Upper lobe of left lung (tissue), 6 donors: ENCODE measurements around the gene FNDC3B. TPM values are rescaled to one million over a fixed set of nuclear protein-coding genes. Genes with fewer than 3 reads are reported as not detected.

ENCODE experiments used
- ATAC-seq, 2 donors: fragments of 200-7000 bp; cut with Tn5 transposase; one replicate each; pipeline ENCODE4 v1.9.1; 2022; ENCODE audit warnings: mild to moderate bottlenecking in 2 of 2, moderate library complexity in 2 of 2; ENCODE audit not compliant: low FRiP score in 2 of 2
- DNase-seq, 2 donors: peaks; one replicate each; pipeline ENCODE4 v3.0.0-alpha.2; 2019 to 2020
- H3K27ac ChIP-seq, 4 donors: fragments of 200-600 bp; sonication (generic); one replicate each; pipeline ENCODE4 v1.5.1; 2016 to 2019
- H3K27me3 ChIP-seq, 4 donors: fragments of 200-600 bp; sonication (generic); one replicate each; pipeline ENCODE4 v1.5.1; 2017 to 2019
- H3K36me3 ChIP-seq, 4 donors: fragments of 200-600 bp; sonication (generic); one replicate each; pipeline ENCODE4 v1.5.1; 2016 to 2019
- H3K4me1 ChIP-seq, 4 donors: fragments of 200-600 bp; sonication (generic); one replicate each; pipeline ENCODE4 v1.5.1; 2018 to 2019
- H3K4me3 ChIP-seq, 4 donors: fragments of 200-600 bp; sonication (generic); one replicate each; pipeline ENCODE4 v1.5.1; 2017 to 2019; ENCODE audit warnings: mild to moderate bottlenecking in 2 of 4, moderate library complexity in 1 of 4
- H3K9me3 ChIP-seq, 4 donors: fragments of 200-600 bp; sonication (generic); one replicate each; pipeline ENCODE4 v1.5.1; 2018 to 2019
- CTCF ChIP-seq, 6 experiments: fragments of 450-650 bp in 4 of 6; fragments of 200-600 bp in 2 of 6; sonication (generic) in 2 of 6; IDR thresholded peaks; one replicate each; pipeline ENCODE4 v1.5.1; 2016 to 2019; ENCODE audit warnings: antibody characterized with exemption in 6 of 6
- EP300 ChIP-seq, 4 donors: sonication (generic); formaldehyde crosslinking; IDR thresholded peaks; one replicate each; pipeline ENCODE4 v1.5.1; 2017; ENCODE audit warnings: antibody characterized with exemption in 4 of 4, control low read depth in 2 of 4
- POLR2A ChIP-seq, 4 donors: fragments of 450-650 bp; IDR thresholded peaks; one replicate each; pipeline ENCODE4 v1.5.1; 2016 to 2017; ENCODE audit warnings: antibody characterized with exemption in 4 of 4, mild to moderate bottlenecking in 2 of 4
- POLR2AphosphoS5 ChIP-seq, 2 donors: sonication (generic); formaldehyde crosslinking; IDR thresholded peaks; one replicate each; pipeline ENCODE4 v1.5.1; 2017; ENCODE audit warnings: antibody characterized with exemption in 2 of 2
- WGBS, 2 donors: methylation state at CpG; one replicate each; pipeline ENCODE4 v1.1.5; 2017 to 2018; 5-methylcytosine and 5-hydroxymethylcytosine counted together
- total RNA-seq, 6 donors: library from RNA; depleted of rRNA in 4 of 6; stranded (reverse); fragments of >200 nt in 4 of 6; gene quantifications; one replicate each; pipeline versions ENCODE4 v1.1.0 to v1.2.1, GENCODE V29; 2016 to 2021
- donor health status: DM: no; HTN: no; CAD: no; lungs with moderate emphysema.
- donor health status: DM: no; HTN: yes; CAD: no; lungs with severe emphysema.

FNDC3B gene
- total RNA-seq, 6 donors from 2014 or later, result 73.3 to 167 (median 119) TPM

DNA sequence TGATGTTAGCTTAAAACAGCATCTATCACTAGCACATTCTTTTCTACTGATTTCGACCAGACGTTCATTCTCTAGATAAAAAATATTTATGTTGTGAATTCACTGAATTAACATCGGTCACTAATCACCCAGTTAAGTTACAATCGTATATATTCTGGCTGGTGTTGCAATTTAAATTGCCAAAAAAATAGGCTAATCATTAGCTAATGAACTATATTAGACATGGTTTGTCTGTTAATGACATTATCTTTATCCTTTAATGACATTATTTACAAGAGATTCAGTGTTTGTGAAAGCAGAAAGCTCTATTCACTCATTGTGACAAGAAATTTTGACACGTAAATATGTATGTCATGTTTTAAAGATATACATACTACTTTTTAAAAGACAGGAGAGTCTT is 402.2 kb downstream of the FNDC3B start:
- ATAC-seq (no peak), DNase-seq (no peak)
- Histone ChIP-seq H3K9me3 (no peaks in the 10 kb centered on the region), H3K4me1 (no peaks in the 10 kb centered on the region), H3K36me3 (no peaks in the 10 kb centered on the region), H3K27ac (no peak overlapping the region), H3K4me3 (no peak overlapping the region), H3K27me3 (peaks cover 0 to 3% (median 0%) of the 10 kb centered on the region in 4 donors)
- TF ChIP-seq CTCF (IDR thresholded peaks at IDR 0.05) (no peak), POLR2AphosphoS5 (IDR thresholded peaks at IDR 0.05) (no peak), POLR2A (IDR thresholded peaks at IDR 0.05) (no peak), EP300 (IDR thresholded peaks at IDR 0.05) (no peak)
- WGBS, 2 donors, result 75 to 81% methylated on average over 5 of the region's 5 CpGs

DNA sequence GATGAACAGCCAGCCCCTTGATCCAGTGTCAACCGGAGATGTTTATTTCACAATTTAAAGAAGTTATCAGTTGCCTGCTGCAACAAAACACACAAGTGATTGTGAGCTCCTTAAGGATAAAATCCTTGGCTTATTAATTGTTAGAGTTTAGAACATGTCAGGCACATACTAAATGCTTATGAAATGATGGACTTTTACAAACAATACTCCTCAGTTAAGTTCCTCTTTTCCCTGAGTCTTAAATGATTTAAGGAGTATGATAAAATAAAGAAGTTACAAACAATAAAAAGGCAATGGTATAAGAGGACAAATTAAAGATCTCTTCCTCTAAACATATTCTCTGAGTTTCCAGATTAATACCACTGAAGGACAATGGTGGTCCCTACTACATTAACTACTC is 403.2 kb downstream of the FNDC3B start:
- Histone ChIP-seq H3K27ac (no peak overlapping the region), H3K9me3 (no peaks in the 10 kb centered on the region), H3K4me1 (peaks cover 0 to 3% (median under 1%) of the 10 kb centered on the region in 4 donors), H3K4me3 (no peak overlapping the region), H3K36me3 (no peaks in the 10 kb centered on the region), H3K27me3 (peaks cover 0 to 5% (median 2%) of the 10 kb centered on the region in 4 donors)
- no peak for DNase-seq
- no peak for ATAC-seq
- TF ChIP-seq CTCF (IDR thresholded peaks at IDR 0.05), result no peak
- TF ChIP-seq EP300 (IDR thresholded peaks at IDR 0.05), result no peak
- no peak for TF ChIP-seq POLR2A (IDR thresholded peaks at IDR 0.05)
- WGBS, 2 donors, result 76 to 80% methylated on average over 1 of the region's 1 CpG

DNA sequence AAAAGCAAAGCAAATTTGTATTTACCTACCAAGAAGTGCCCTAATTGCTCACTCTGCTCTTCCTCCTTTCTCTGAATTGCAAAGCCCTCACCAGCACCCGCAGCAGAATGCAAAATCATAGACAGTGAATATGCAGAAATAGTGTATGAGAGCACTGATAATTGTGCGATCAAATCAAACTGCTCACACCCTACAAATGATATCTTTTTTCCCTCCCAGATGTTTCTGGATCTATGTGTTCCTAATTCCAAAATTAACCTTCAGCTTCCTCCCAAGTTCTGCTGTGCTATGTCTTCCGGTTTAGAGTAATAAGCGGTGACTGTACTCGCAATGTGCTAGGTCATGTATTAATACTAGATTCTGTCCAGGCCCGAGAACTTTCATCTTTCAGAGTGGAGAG is 405.4 kb downstream of the FNDC3B start:
- Histone ChIP-seq H3K27ac (no peak overlapping the region), H3K36me3 (no peaks in the 10 kb centered on the region), H3K4me3 (no peak overlapping the region), H3K4me1 (peaks cover 6 to 25% (median 9%) of the 10 kb centered on the region in 4 donors), H3K9me3 (no peaks in the 10 kb centered on the region), H3K27me3 (peaks cover 0 to 26% (median 11%) of the 10 kb centered on the region in 4 donors)
- no peak for ATAC-seq
- no peak for DNase-seq
- TF ChIP-seq EP300 (IDR thresholded peaks at IDR 0.05) (no peak), POLR2AphosphoS5 (IDR thresholded peaks at IDR 0.05) (no peak), POLR2A (IDR thresholded peaks at IDR 0.05) (no peak), CTCF (IDR thresholded peaks at IDR 0.05) (no peak)
- 69 to 75% methylated on average over 6 of the region's 6 CpGs for WGBS, 2 donors

GRCh38 chr3:172446198-172446597 is 406.8 kb downstream of the FNDC3B start:
- DNase-seq (no peak), ATAC-seq (no peak)
- Histone ChIP-seq H3K27me3 (peaks cover 0 to 33% (median 12%) of the 10 kb centered on the region in 4 donors), H3K4me1 (peaks cover 6 to 27% (median 11%) of the 10 kb centered on the region in 4 donors), H3K27ac (no peak overlapping the region), H3K9me3 (no peaks in the 10 kb centered on the region), H3K4me3 (no peak overlapping the region), H3K36me3 (no peaks in the 10 kb centered on the region)
- TF ChIP-seq POLR2A (IDR thresholded peaks at IDR 0.05) (no peak), POLR2AphosphoS5 (IDR thresholded peaks at IDR 0.05) (no peak), EP300 (IDR thresholded peaks at IDR 0.05) (no peak), CTCF (IDR thresholded peaks at IDR 0.05) (no peak)
- 90 to 93% methylated on average over 3 of the region's 3 CpGs for WGBS, 2 donors
